ENCODE results near the gene GGN.
A peak's percentile ranks its signal among the peaks of the same experiment; 100 is the strongest.
"Not testable (repeated sequence)": the region's sequence is repeated elsewhere in the genome, so short reads cannot be mapped to it uniquely, and the experiment has no call there.

The GGN gene

GRCh38 chr19:38387550-38388348, at the start of gene GGN:
Gene GGN (minus strand): TSS chr19:38388034. CDS start chr19:38387261, 773 bp downstream.
- DNase-seq (ENCODE audit: low spot score), result peak; percentile 91

DNA sequence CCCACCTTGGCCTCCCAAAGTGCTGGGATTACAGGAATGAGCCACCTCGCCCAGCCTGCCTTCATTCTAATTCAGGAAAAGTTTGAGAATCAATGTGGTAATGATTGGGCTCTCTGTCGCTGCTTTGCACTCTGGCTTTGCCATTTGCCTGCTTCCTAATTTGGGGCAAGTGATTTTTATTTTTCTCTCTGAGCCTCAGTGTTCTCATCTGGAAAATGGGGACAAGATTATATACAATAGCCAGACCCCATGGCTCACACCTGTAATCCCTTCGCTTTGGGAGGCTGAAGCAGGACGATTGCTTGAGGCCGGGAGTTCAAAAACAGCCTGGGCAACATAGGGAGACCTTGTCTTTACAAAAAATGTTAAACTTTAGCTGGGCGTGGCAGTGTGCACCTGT, 49.5 kb upstream of the GGN start:
- DNase-seq (ENCODE audit: low spot score), result no peak

DNA sequence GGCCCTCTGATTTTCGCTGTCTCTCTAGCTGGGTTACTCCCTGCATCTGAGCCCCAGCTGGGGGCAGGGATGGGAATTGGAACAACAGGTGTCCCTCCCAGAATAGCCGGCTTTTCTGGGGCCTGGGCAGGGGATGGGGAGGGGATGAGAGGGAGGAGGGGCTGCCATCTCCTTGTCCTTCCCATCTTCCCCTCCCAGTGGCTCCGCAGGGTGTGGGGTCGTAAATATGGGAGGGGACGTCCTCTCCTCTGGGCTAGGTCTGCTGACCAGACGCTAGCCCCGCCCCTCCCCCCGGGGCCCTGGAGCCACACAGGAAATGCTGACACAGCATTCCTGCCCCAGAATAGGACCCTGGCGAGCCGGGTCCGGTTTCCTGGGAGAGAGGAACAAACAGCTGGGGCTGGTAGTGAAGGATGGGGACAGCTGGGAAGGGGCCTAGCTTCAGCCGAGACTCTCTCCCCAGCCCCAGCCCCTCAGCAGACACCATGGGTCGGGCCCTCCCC, 46.8 kb upstream of the GGN start:
- DNase-seq (ENCODE audit: low spot score), result no peak

DNA sequence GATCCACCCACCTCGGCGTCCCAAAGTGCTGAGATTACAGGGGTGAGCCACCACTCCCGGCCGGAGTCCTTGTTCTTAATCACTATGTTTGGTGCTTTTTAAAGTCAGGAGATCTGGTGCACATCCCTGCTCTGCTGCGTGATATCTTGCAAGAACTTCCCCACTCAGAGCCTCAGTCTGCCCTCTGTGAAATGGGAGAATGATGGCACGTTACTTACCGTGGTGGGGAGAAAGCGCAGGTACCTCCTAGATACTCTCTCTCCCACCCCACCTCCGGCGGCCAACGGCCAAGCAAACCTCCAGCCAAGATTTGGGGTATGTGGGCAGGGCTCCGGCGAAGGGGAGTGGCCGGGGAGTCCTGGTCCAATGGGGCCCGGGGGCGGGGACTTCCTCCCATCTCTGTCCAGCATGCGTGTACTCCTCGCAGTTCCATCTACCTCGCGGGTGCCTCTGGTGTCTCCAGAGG, 45.5 kb upstream of the GGN start, which contains the start of gene RYR1:
Gene RYR1, plus strand, starts transcription at position 424 of the 466 bp plus-strand sequence. CDS start 139 bp downstream, outside the sequence.
- DNase-seq (ENCODE audit: low spot score), result no peak

DNA sequence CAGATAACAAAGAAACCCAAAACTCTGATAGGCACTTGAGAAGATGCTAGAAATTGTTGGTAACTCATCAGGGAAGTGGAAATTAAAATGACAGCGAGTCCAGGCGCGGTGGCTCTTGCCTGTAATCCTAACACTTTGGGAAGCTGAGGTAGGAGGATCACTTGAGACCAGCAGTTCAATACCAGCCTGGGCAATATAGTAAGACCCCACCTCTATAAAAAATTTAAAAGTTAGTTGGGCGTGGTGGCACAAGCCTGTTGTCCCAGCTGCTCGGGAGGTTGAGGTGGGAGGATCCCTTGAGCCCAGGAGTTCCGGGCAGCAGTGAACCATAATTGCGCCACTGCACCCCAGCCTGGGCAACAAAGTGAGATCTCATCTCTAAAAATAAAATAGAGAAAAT, 43.1 kb upstream of the GGN start:
- no peak for DNase-seq (ENCODE audit: low spot score)

GRCh38 chr19:38429811-38430156, 42.0 kb upstream of the GGN start:
- DNase-seq (ENCODE audit: low spot score), result no peak

- DNase-seq (ENCODE audit: low spot score), result no peak
Observed at GRCh38 chr19:38429055-38429810, 41.4 kb upstream of the GGN start.

- not testable (repeated sequence) for DNase-seq (ENCODE audit: low spot score)
Observed at GRCh38 chr19:38427035-38427677, 39.3 kb upstream of the GGN start.

GRCh38 chr19:38425810-38426466, 38.1 kb upstream of the GGN start, which contains the start of gene RASGRP4:
Gene RASGRP4 (minus strand): TSS chr19:38426219. CDS start chr19:38426091, 128 bp downstream.
- DNase-seq (ENCODE audit: low spot score), result no peak

GRCh38 chr19:38425222-38425809, 37.5 kb upstream of the GGN start:
- no peak for DNase-seq (ENCODE audit: low spot score)

- no peak for DNase-seq (ENCODE audit: low spot score)
Observed at GRCh38 chr19:38424272-38424671, 36.4 kb upstream of the GGN start.

DNA sequence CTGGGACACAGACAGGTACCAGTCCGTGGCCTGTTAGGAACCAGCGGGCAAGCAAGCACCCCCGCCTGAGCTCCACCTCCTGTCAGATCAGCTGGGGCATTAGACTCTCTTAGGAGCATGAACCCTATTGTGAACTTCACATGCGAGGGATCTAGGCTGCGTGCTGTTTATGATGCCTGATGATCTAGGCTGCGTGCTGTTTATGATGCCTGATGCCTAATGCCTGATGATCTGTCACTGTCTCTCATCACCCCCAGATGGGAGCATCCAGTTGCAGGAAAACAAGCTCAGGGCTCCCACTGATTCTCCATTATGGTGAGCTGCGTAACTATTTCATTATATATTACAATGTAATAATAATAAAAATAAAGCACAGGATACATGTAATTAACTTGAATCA, 34.6 kb upstream of the GGN start:
- DNase-seq (ENCODE audit: low spot score), result no peak

- no peak for DNase-seq (ENCODE audit: low spot score)
Observed at GRCh38 chr19:38421856-38422255, 34.0 kb upstream of the GGN start.

DNA sequence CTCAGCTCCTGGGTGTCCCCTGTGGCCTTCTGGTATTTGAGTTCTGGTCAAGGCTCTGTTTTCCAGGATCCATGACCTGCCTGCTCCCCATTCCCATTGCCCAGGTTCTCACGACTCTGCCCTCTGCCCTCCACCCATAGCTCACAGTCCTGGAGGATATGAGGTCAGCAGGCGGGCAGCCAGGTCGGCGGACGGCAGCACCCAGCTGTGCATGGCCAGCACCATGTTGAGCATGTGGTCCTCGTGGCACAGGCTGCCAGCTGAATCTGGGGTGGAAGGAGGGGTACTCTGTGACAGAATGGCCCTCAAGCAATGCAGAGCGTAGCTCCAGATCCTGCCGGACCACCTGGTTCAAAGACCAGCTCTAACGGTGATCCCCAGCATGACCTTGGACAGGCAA, 33.1 kb upstream of the GGN start:
- DNase-seq (ENCODE audit: low spot score), result no peak

GRCh38 chr19:38417544-38418506, 30.0 kb upstream of the GGN start:
- peak; percentile 23 for DNase-seq (ENCODE audit: low spot score)

GRCh38 chr19:38417146-38417543, 29.3 kb upstream of the GGN start:
- no peak for DNase-seq (ENCODE audit: low spot score)

- no peak for DNase-seq (ENCODE audit: low spot score)
Observed at GRCh38 chr19:38413416-38413815, 25.6 kb upstream of the GGN start.

DNA sequence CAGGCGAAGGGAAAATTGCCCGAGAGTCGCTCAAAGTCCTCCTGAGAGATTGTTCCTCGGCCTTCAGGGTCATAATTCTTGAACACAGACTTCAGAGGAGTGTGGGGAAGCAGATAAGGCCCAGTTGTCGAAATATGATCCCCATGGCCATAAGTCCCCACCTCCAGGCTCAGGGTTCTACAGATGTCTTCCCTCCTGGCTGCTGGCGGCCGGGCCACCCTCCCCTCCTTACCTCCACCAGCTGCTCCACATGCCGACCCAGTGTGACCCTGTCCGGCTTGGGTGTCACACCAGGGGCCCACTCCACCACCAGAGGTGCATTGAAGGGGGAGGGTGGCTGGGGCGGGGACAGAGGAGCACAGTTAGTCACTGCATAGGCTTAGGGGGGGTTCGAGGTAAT, 25.1 kb upstream of the GGN start:
- no peak for DNase-seq (ENCODE audit: low spot score)

DNA sequence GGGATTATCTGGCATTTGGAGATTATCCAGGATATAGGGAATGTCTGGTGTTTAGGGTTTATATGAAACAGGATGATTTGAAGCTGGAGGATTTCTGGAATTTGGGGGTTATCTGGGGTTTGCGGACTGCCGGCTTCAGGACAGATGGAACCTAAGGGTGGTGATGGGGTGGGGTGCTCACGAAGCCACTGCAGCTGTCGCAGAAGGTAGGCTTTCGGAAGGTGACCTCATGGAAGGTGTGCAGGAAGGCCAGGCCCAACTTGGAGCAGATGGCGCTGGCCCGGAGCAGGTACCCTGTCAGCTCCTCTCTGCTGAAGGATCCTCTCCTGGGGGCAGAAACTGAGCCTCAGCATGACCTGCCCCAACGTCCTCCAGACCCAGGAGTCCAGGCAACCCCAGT, 24.7 kb upstream of the GGN start:
- DNase-seq (ENCODE audit: low spot score), result no peak

GRCh38 chr19:38411898-38412297, 24.1 kb upstream of the GGN start:
- DNase-seq (ENCODE audit: low spot score), result not testable (repeated sequence)
